AG09319 (cell line): ENCODE results near the gene HMOX1.

Experiments used
- DNase-seq: peaks from one replicate; pipeline ENCODE4 v3.0.0-alpha.2; 2010; ENCODE audit warnings: low read depth; ENCODE audit errors: extremely low read depth
- TF ChIP-seq, protein P1 (sequence below): IDR thresholded peaks from 2 replicates; pipeline ENCODE4 v1.5.1; 2011; ENCODE audit warnings: low read depth, mild to moderate bottlenecking, inconsistent platforms, low read length, moderate library complexity

HMOX1 gene

DNA sequence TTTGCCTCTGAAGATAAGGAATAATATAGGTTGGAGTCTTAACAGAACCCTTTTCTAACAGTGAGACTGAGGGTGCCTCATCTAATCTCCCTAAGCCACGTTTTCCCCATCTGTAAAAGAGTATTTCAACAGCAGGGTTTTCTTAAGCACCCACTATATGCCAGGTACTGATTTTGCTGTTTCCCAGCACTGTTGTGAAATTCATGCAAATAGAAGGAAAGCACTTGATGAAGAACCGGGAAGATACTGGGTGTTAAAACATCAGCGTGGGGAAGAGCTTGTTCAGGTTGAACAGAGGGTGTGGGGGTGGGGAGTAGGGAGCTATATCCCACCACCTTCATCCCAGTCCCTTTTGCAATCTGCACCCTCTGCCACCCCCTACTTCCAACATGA, 2.8 kb downstream of the HMOX1 start:
- no peak for DNase-seq
- TF ChIP-seq, protein P1, sequence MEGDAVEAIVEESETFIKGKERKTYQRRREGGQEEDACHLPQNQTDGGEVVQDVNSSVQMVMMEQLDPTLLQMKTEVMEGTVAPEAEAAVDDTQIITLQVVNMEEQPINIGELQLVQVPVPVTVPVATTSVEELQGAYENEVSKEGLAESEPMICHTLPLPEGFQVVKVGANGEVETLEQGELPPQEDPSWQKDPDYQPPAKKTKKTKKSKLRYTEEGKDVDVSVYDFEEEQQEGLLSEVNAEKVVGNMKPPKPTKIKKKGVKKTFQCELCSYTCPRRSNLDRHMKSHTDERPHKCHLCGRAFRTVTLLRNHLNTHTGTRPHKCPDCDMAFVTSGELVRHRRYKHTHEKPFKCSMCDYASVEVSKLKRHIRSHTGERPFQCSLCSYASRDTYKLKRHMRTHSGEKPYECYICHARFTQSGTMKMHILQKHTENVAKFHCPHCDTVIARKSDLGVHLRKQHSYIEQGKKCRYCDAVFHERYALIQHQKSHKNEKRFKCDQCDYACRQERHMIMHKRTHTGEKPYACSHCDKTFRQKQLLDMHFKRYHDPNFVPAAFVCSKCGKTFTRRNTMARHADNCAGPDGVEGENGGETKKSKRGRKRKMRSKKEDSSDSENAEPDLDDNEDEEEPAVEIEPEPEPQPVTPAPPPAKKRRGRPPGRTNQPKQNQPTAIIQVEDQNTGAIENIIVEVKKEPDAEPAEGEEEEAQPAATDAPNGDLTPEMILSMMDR = no peak

DNA sequence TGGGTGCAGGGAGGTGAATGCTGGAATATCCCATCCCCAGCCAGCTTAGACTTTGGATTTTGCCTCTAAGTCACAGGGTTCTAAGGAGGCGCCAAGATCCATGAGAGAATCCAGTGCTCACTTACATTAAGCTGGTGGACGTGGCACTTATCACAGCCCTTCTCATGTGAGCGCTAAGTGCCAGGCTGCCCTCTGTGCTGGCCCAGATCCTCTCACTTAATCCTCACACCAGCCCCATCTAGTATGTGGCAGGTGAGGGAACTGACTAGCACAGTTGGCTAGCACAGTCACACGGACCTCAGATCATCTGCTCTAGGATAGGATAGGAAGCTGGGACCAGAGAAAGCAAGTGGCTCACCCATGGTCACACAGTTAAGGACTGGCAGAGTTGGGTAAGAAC, 3.6 kb downstream of the HMOX1 start:
- TF ChIP-seq, protein P1 = no peak
- DNase-seq = no peak

DNA sequence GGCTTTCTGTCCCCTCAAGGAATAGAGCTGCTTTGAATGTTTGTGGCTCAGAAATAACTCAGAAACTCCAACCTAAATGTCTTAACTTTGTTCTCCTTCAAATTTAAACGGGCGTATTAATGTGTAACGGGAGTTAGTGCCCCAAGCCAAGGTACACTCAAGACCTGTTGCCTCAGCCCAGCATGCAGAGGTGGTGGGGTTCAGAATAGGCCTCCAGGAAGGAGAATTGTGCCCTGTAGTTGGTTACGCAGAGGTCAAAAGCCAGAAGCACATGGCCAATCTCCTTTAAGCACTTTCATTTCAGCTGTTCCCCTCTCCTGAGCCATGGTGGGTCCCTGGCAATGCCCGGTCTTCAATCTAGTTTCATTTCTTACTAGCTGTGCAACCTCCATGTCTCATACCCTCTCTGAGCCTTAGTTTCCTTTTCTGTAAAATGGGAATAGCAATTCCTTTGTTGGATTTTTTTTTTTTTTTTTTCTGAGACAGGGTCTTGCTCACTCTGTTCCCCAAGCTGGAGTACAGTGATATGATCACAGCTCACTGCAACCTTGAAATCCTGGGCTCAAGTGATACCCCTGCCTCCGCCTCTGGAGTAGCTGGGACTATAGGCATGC, 4.2 kb downstream of the HMOX1 start:
- no peak for DNase-seq
- TF ChIP-seq, protein P1 = no peak

DNA sequence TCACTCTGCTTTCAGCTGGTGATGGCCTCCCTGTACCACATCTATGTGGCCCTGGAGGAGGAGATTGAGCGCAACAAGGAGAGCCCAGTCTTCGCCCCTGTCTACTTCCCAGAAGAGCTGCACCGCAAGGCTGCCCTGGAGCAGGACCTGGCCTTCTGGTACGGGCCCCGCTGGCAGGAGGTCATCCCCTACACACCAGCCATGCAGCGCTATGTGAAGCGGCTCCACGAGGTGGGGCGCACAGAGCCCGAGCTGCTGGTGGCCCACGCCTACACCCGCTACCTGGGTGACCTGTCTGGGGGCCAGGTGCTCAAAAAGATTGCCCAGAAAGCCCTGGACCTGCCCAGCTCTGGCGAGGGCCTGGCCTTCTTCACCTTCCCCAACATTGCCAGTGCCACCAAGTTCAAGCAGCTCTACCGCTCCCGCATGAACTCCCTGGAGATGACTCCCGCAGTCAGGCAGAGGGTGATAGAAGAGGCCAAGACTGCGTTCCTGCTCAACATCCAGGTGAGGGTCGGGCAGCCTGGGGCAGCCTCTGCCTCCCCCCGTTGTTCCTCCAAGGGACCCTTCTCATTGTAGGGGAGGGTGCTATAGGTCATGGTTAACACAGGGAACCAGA, 5.9 kb downstream of the HMOX1 start:
- DNase-seq = no peak
- TF ChIP-seq, protein P1 = no peak

DNA sequence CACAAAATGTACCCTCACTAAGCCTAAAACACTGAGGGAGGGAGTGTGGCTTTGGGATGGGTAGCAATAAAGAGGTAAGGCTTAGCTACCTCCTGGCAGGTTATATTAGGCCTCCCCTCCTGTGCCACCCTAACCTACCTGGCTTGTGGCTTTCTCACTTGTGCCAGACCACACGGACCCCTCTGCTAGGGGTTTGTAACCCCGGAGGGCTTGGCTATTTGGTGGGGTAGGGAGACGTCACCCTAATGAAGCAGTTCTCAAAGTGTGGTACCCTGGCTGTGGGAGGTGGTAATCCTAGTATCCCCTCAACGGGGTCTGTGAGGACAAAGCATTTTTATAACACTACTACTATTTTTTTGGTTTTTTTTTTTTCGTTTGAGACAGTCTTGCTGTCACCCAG, 10.0 kb downstream of the HMOX1 start:
- DNase-seq = no peak
- TF ChIP-seq, protein P1 = no peak

DNA sequence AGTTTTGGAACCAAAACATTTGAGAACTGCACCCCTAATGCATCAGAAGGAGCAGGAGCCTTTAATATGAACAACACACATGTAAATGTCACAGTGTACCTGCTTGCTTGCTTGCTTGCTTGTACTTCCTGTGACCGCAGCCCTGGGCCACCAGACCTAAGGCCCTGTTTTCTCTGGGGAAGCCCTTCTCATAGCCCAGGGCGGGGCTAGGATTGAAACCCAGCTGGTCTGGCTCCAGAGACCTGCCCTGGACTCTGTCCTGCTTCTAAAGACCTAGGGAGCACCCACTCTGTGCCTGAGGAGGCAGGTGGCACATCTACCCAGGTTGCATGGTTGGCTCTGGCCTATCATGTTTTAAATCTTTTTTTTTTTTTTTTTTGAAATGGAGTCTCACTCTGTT, 11.5 kb downstream of the HMOX1 start:
- TF ChIP-seq, protein P1 = no peak
- no peak for DNase-seq

DNA sequence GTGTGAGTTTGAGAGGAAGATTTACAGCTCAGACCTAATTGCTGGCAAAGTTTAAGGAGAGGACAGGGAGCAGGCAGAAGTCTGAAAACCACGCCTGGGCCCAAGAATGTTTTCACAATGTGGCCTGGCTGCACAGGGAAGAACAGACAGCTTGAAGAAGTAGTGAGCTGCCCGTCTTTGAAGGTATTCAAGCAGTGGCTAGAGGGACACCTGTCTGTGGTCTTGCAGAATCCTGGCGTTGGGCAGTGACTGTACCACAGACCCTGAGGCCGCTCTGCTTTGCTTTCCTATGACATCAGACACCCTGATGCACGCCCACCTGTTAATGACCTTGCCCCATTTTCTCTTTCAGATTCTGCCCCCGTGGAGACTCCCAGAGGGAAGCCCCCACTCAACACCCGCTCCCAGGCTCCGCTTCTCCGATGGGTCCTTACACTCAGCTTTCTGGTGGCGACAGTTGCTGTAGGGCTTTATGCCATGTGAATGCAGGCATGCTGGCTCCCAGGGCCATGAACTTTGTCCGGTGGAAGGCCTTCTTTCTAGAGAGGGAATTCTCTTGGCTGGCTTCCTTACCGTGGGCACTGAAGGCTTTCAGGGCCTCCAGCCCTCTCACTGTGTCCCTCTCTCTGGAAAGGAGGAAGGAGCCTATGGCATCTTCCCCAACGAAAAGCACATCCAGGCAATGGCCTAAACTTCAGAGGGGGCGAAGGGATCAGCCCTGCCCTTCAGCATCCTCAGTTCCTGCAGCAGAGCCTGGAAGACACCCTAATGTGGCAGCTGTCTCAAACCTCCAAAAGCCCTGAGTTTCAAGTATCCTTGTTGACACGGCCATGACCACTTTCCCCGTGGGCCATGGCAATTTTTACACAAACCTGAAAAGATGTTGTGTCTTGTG, 12.5 kb downstream of the HMOX1 start:
- TF ChIP-seq, protein P1 = no peak
- no peak for DNase-seq
